HG03108 (cell line): ENCODE data around the gene KIRREL3.
A peak's percentile ranks its signal among the peaks of the same experiment; 100 is the strongest.

Source experiments
- ATAC-seq: cut with Tn5 transposase; IDR thresholded peaks from one replicate; pipeline ENCODE4 v1.9.1; 2021; ENCODE audit warnings: moderate library complexity; ENCODE audit not compliant: unreplicated experiment

The KIRREL3 gene

DNA sequence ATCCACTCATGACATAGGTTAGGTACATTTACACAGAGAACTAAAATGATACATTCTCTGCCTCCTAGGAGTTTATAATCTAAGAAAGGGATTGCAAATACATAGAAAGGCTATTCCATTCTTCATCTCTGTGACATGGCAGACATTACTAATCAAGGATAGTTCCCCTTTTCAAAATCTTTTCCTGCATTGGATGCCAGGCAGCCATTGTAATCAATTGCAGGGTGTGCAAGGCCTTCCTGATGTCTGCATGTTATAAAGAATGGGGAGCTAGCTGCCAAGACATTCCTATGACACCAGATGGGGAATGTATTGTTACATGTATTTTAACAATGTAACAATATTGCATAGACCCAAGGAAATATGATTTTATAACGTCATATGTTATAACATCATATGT is 82.0 kb downstream of the KIRREL3 start:
- no peak for ATAC-seq

DNA sequence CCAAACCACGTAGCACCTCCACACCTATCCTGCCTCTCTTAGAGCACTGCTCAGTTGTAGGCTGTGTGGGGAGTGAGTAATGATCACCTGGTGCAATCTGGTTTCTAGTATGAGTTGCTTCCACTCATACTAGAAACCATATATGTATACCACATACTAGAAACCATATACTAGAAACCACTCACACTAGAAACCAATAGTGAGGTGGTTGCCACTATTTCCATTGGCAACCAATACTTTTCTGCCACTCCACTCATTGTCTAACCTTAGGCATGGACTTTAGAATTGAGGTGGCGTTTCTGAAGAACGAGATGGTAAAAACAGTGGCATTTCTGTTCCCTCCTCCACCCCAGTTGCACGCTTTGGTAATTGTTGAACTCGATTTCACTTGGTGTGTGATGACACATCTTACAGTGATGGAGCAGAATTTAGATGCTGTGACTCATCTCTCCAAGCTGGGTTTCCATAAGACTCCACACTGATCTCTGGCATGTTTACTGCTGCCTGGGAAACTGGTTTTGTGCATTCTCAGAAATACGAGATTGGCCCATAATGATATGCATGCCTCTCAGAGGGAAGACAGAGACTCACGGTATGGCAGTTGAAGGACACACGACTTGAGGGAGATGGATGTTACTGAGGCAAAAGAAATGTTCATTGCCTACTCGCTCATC is 82.9 kb downstream of the KIRREL3 start:
- peak; percentile 87 for ATAC-seq

DNA sequence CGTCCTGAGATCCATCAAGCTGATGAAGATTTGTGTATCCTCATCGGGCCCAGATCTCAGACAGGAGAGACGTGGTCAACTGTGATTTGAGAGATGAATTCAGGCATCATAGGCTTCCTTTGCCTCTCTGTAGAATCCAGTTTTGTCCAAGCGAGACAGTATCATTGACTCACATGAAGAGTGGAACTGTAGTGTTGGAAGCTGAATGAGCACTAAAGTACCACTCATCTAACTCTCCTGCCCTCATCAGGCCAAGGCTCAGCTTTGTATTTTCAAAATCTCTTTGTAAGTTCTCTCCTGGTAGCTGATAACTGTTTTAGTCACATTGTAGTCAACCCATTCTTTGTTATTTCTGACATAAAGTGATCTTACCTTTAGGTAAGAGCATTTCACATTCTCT is 85.1 kb downstream of the KIRREL3 start:
- ATAC-seq: no peak

- no peak for ATAC-seq
Measured at GRCh38 chr11:126914941-126915340, 85.6 kb downstream of the KIRREL3 start.

GRCh38 chr11:126914166-126914565 is 86.4 kb downstream of the KIRREL3 start:
- ATAC-seq: no peak

DNA sequence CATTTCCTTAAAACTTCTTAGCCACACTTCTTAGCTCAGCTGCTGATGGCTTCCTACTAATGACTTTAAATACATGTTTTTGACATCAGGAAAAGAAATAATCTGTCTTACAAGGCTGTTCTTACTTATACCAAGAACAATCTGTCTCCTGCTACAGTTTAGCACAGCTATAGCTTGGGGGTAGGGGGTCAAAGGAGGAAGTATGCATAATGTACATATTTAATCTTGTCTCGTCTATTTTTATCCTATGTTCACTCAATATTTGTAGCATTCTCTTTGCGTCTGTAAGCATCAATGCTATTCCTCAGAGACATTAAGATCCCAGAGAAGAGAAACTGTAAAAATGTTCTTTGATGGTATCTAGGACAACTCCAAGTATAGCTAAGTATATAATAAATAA is 96.0 kb downstream of the KIRREL3 start:
- ATAC-seq: no peak

DNA sequence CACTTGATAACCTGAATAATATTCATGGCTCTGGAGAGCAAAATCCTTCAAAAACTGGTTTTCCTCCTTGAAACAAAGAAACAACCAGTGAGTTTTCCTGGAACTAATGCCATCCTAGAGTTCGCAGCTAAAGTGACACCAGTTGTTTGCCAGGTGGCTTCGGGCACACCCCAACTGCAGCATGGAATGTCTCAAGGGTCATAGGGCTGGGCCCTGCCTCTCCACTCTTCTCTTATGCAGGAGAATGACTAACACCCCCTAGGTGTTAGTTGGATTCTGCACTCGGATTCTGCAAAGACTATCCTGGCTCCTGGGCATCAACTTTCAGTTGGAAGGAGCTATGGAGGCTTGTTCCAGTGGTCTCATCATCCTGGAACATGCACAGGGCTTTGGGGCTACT is 98.8 kb downstream of the KIRREL3 start:
- no peak for ATAC-seq

DNA sequence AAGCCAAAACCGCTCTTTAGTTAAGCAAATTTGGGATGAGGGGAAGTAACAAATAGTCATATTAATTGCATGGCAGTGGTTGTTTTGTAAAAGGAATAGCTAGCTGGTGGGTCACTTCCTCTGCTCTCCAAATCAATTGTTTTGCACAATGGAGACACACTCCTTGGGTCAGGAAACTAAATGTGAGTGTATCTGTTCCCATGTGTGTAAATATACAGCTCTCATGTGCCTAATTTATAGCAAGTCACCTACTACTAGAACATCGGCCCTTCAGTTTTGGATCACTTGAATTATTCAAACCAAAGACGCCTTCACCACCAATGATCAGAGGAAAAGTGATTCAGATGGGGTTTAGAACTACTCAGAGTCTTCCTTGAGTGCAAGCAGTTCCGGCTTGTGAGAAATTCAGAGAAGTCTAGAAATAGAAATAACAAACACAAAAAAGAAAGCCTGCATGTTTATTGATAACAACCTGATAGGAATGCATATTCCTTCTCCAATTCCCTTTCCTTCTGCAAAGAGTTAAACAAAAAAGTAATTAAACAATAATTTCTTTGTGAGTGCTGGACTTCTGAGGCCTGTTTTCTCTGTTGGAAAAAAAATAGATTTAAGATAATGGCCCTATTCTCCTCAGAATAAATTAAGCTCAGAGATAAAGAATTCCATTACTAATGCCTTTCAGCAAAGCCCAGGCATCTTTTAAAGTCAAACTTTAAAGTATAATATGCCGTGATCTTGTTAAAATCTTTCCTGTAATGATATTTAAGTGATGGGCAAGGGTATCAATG is 100.4 kb downstream of the KIRREL3 start:
- no peak for ATAC-seq

- ATAC-seq: no peak
Measured at GRCh38 chr11:126898802-126899201, 101.8 kb downstream of the KIRREL3 start.

- ATAC-seq: no peak
Measured at GRCh38 chr11:126897430-126897829, 103.1 kb downstream of the KIRREL3 start.

- ATAC-seq: no peak
Measured at GRCh38 chr11:126896025-126896424, 104.5 kb downstream of the KIRREL3 start.

DNA sequence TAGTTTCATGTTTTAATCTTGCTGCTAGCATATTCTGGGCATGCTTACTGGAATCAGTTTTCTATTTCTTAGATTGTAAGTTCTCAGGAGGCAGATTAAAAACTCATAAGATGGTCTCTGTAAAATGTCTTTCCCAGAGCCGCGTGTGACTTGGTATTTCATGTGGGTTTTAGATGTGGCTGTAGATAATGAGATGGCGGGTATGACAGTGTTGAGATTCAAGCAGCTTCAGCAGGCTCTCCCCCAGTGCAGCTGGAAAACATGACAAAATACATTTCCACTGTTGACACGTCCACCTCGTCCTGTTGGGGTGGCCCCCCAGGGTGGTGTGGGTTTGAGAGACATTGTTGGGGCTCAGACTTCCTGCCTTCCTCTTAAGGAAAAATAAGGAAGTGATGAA is 106.8 kb downstream of the KIRREL3 start:
- no peak for ATAC-seq

DNA sequence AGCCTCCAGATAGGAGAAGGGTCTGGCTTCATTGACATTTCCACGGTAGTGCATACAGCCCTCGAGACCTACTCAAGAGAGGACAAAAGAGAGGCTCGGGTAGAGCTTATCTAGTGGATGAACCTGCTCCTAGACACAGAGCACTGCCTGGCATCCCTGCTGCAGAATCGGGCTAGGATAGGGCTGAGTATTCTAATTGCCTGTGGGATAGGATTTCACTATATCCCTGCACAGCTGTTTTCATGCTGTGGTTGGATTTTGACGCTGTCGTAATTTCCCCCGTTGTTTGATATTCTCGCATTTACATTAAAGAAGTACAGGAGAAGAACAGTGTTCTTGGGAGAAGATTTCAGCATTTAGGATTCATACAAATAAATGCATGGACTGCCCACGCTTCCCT is 107.8 kb downstream of the KIRREL3 start:
- ATAC-seq: no peak

- ATAC-seq: no peak
Measured at GRCh38 chr11:126891556-126892217, 108.9 kb downstream of the KIRREL3 start.

GRCh38 chr11:126890561-126890960 is 110.0 kb downstream of the KIRREL3 start:
- no peak for ATAC-seq

- no peak for ATAC-seq
Measured at GRCh38 chr11:126888115-126888712, 112.4 kb downstream of the KIRREL3 start.

- no peak for ATAC-seq
Measured at GRCh38 chr11:126886636-126887035, 113.9 kb downstream of the KIRREL3 start.

DNA sequence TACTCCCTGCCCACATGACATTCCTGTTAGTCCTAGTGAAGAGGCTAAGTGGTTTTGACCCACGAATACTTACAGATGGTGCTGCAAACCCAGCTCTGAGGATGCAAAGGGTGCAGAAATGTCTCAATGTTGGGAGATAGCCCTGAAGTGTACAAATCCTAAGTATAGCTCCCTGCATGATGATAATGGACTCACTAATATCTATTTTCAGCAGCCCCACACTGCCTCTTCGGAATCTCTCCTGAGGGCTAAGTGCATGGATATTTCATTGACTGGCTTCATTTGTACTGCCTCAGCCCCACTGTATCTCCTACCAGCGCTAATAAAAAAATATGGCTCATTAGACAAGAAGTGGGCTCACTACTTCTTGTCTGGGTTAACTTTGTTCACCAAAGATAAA is 114.5 kb downstream of the KIRREL3 start:
- ATAC-seq: no peak

DNA sequence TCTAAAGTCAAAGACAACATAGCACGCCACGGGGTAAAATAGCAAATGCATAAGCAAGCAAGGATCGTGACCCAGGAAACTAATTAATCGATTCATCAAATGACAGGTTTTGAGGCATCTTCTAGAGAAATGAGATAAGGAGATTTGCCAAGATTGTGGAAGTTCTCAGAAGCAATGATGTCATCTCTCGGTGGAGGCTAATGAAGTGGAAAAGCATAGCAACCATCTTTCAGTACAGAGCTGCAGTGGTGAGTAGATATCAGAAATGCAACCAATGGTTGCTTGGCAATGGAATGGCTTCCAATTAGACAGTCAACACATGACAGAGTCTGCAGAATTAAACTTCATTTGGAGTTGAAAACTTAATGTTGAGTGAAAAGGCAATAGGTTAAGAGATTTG is 116.0 kb downstream of the KIRREL3 start:
- no peak for ATAC-seq

DNA sequence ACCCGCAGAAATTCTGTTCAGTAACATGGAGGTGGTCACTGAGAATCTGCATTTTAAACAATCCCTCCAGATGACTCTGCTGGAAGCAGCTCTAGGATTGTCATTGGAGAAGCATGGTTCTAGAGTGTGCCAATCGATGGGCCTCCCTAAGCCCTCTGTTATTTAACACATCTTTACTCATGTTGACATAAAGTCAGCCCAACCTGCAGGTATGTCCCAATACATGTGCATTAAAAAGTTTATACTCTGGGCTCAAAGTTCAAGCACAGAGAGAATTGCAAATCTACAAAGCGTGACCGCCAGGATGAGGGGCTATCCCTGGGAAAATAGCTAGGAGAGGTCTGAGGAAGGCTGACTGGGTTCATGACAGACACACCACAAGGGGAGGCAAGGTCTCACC is 116.4 kb downstream of the KIRREL3 start:
- ATAC-seq: no peak

DNA sequence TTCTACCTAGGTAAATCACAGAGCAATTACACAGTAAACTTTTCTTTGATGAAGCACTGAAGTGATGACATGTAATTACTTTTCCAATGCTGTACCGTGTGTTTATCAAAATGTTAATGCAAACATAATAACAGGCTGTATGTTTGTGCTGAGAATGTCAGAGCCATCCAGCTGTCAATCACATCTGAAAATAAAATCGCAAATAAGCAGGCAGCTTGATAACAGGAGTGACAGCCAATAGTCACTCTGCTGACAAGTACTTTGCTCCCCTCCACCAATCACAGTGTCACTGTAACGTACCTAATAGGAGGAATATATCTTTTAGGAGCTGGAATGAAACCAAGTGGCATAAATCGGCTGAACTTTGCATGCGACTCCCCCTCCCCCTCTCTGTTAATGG is 119.7 kb downstream of the KIRREL3 start:
- ATAC-seq: no peak

DNA sequence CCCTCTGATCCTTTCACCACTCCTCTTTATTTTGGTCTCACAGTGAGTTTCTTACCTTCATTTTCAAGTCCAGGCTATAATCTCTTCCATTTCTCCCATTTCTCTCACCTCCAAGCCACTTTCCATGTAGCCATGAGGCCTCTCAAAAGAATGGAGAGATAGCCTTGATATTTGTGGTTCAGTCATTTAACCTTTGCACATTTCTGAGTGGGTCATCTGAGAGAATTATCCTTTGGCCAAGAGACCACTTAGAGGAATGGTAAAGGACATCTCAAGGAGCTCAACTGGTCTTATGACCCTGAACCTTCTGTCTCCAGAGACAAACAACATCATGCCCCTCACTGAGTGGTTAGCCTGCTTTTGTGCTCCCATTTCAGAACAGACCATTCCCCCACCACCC is 121.1 kb downstream of the KIRREL3 start:
- no peak for ATAC-seq
